Transverse colon (tissue), 4 donors: Measurements from ENCODE around the gene RNF152. TPM values are rescaled to one million over a fixed set of nuclear protein-coding genes. Genes with fewer than 3 reads are reported as not detected.

Experiments
- DNase-seq: peaks from one replicate; pipeline ENCODE4 v3.0.0-alpha.2; 2019
- H3K27ac ChIP-seq, 4 donors: fragments of 200-600 bp; sonication (generic); 2 replicates each; pipeline ENCODE4 v1.5.1; 2016 to 2018; ENCODE audit warnings: inconsistent platforms in 4 of 4
- H3K27me3 ChIP-seq: fragments of 200-600 bp; sonication (generic); 2 replicates; pipeline ENCODE4 v1.5.1; 2017; ENCODE audit warnings: inconsistent platforms
- H3K36me3 ChIP-seq, 4 donors: fragments of 200-600 bp; sonication (generic); 2 replicates each; pipeline ENCODE4 v1.5.1; 2017 to 2019; ENCODE audit warnings: inconsistent platforms in 4 of 4
- H3K4me1 ChIP-seq, 4 donors: fragments of 200-600 bp; sonication (generic); 2 replicates each; pipeline ENCODE4 v1.5.1; 2017 to 2020; ENCODE audit warnings: inconsistent platforms in 4 of 4
- H3K4me3 ChIP-seq, 4 donors: fragments of 200-600 bp; sonication (generic); 1 replicate in 1 of 4; 2 replicates in 3 of 4; pipeline versions ENCODE4 v1.5.1 to v1.6.1; 2017 to 2019; ENCODE audit warnings: inconsistent platforms in 4 of 4
- H3K9me3 ChIP-seq, 2 donors: fragments of 200-600 bp; sonication (generic); 2 replicates each; pipeline ENCODE4 v1.5.1; 2017 to 2019; ENCODE audit warnings: inconsistent platforms in 2 of 2
- CTCF ChIP-seq, 5 experiments: fragments of 200-600 bp in 3 of 5; fragments of 450-650 bp in 2 of 5; sonication (generic) in 3 of 5; IDR thresholded peaks; 1 replicate in 2 of 5; 2 replicates in 3 of 5; pipeline ENCODE4 v1.5.1; 2016 to 2017; ENCODE audit warnings: antibody characterized with exemption in 5 of 5, inconsistent platforms in 3 of 5, mild to moderate bottlenecking in 2 of 5, moderate library complexity in 1 of 5
- EP300 ChIP-seq: sonication (generic); formaldehyde crosslinking; IDR thresholded peaks from one replicate; pipeline ENCODE4 v1.6.1; 2017; ENCODE audit warnings: antibody characterized with exemption, low read depth
- POLR2A ChIP-seq: fragments of 450-650 bp; IDR thresholded peaks from one replicate; pipeline ENCODE4 v1.6.1; 2016; ENCODE audit warnings: antibody characterized with exemption, mild to moderate bottlenecking, moderate library complexity
- POLR2AphosphoS5 ChIP-seq, 3 donors: sonication (generic); formaldehyde crosslinking; IDR thresholded peaks; one replicate each; pipeline ENCODE4 v1.6.1; 2016; ENCODE audit warnings: antibody characterized with exemption in 3 of 3
- WGBS, 2 donors: methylation state at CpG; one replicate each; pipeline ENCODE4 v1.1.5; 2018; ENCODE audit warnings: low coverage in 1 of 2; 5-methylcytosine and 5-hydroxymethylcytosine counted together
- in situ Hi-C, 4 donors: fragments of 200-750 bp; cut with MboI; loops; one replicate each; pipeline versions ENCODE4 v1.15.0 to v1.15.1; 2017; ENCODE audit warnings: low sequenced_read_pairs in 3 of 4, low pct_ligation_motif_present in 1 of 4, low pct_unique_long_range_greater_than_20kb in 1 of 4
- intact Hi-C: fragments of 100-400 bp; cut with DNase I; formaldehyde crosslinking; loops from one replicate; pipeline ENCODE4 v1.15.1; 2023; ENCODE audit warnings: low total_unique reads
- total RNA-seq, 4 donors: library from RNA; depleted of rRNA; stranded (reverse); fragments of >200 nt; gene quantifications; one replicate each; pipeline ENCODE4 v1.1.0, GENCODE V29; 2016

The RNF152 gene
- total RNA-seq, 4 donors from 2014 or later, result 29.7 to 340 (median 159) TPM

DNA sequence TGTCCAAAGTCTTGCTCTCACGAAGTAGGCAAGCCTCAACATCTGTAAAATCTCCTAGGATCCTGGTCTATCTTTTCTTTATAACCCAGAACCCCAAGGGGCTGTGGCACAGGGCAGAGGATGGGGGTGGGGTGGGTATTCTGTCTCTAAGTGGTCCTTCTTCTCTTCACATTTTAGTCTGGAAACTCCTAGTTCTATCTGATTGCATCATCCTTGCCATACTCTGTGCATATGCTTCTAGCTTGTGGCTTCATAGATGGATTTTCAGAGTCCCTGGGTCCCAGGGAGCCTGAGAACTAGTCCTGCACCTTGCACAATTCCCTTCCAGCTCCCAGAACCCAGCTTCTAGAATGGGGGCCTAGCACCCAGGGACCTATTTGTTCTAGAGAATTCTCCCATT, 52.5 kb downstream of the RNF152 start:
- Histone ChIP-seq H3K27ac (no peak overlapping the region), H3K4me1 (no peaks in the 10 kb centered on the region), H3K27me3 (no peaks in the 10 kb centered on the region), H3K9me3 (no peaks in the 10 kb centered on the region), H3K36me3 (no peaks in the 10 kb centered on the region), H3K4me3 (no peak overlapping the region)
- intact Hi-C loops, result no loop called here
- 67 to 100% methylated on average over 1 of the region's 1 CpG for WGBS, 2 donors
- DNase-seq, result no peak
- in situ Hi-C loops, result no loop called here
- TF ChIP-seq POLR2AphosphoS5 (IDR thresholded peaks at IDR 0.05) (no peak), POLR2A (no peak), EP300 (no peak), CTCF (IDR thresholded peaks at IDR 0.05) (no peak)

DNA sequence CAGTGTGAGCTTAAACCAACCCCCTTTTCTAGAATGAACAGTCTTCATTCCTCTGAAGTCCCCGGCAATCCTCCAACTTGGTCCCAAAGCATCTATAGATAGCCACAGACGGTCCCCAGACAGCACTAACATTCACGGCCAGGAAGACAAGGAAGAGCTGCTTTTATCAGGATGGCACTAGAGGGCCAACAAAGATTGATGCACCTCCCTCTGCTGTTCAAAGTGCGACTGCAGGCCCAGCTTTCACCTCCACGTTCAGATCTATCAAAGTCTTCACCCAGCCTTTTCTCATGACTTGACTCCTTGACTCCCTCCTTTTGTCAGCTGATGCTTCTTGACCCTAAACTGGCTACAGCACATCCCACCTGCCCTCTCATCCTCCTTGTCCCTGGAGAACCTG, 54.3 kb downstream of the RNF152 start:
- Histone ChIP-seq H3K4me3 (no peak overlapping the region), H3K4me1 (peaks cover 0 to 5% (median 0%) of the 10 kb centered on the region in 4 donors), H3K27ac (no peak overlapping the region), H3K9me3 (no peaks in the 10 kb centered on the region), H3K27me3 (no peaks in the 10 kb centered on the region), H3K36me3 (no peaks in the 10 kb centered on the region)
- in situ Hi-C loops (loop anchor here in 1 of 4 donors (10.0 kb wide), 1 partner anchor 64 kb away; no protein-coding TSS in a partner anchor), intact Hi-C loops (no loop called here)
- 86 to 93% methylated on average over 4 to 5 of the region's 5 CpGs for WGBS, 2 donors
- no peak for TF ChIP-seq EP300
- TF ChIP-seq CTCF (IDR thresholded peaks at IDR 0.05), result no peak
- no peak for TF ChIP-seq POLR2AphosphoS5 (IDR thresholded peaks at IDR 0.05)
- TF ChIP-seq POLR2A, result no peak
- no peak for DNase-seq

DNA sequence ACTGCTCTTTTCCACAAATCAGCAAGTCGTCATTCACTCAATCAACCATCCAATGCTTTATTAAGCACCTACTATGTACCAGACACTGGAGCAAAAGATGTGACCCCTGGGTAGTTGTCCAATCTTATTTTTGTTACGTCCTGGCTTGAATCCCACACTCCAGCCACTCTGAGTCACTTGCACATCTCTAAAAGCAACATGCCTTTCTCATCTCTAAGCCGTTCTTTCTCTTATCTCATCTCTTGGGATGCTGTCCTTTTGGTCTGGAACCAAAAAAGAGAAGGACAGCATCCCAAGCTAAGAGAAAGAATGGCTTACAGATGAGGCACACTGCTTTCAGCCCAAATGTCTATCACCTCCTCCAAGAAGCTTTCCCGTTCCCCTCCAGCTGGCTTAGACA, 58.8 kb downstream of the RNF152 start:
- DNase-seq, result no peak
- H3K4me3 ChIP-seq, result no peak overlapping the region
- H3K27me3 ChIP-seq, result no peaks in the 10 kb centered on the region
- peaks cover 0 to 8% (median 0%) of the 10 kb centered on the region in 4 donors for H3K4me1 ChIP-seq
- intact Hi-C loops, result no loop called here
- TF ChIP-seq POLR2AphosphoS5 (IDR thresholded peaks at IDR 0.05) (no peak), EP300 (no peak), POLR2A (no peak), CTCF (IDR thresholded peaks at IDR 0.05) (no peak)
- WGBS, 2 donors, result 63 to 71% methylated on average over 4 of the region's 4 CpGs
- H3K36me3 ChIP-seq, result no peaks in the 10 kb centered on the region
- in situ Hi-C loops, result loop anchor here in 1 of 4 donors (10.0 kb wide), 1 partner anchor 59 kb away; no protein-coding TSS in a partner anchor
- no peak overlapping the region for H3K27ac ChIP-seq
- no peaks in the 10 kb centered on the region for H3K9me3 ChIP-seq

GRCh38 chr18:61833387-61833786, 59.4 kb downstream of the RNF152 start:
- peaks cover 0 to 8% (median 0%) of the 10 kb centered on the region in 4 donors for H3K4me1 ChIP-seq
- H3K27ac ChIP-seq, result no peak overlapping the region
- no peaks in the 10 kb centered on the region for H3K27me3 ChIP-seq
- intact Hi-C loops (no loop called here), in situ Hi-C loops (loop anchor here in 1 of 4 donors (10.0 kb wide), 1 partner anchor 59 kb away; no protein-coding TSS in a partner anchor)
- DNase-seq, result no peak
- H3K36me3 ChIP-seq, result no peaks in the 10 kb centered on the region
- H3K4me3 ChIP-seq, result no peak overlapping the region
- H3K9me3 ChIP-seq, result no peaks in the 10 kb centered on the region
- 46 to 48% methylated on average over 5 of the region's 5 CpGs for WGBS, 2 donors
- no peak for TF ChIP-seq EP300
- no peak for TF ChIP-seq POLR2A
- no peak for TF ChIP-seq CTCF (IDR thresholded peaks at IDR 0.05)
- TF ChIP-seq POLR2AphosphoS5 (IDR thresholded peaks at IDR 0.05), result no peak
